H1 (cell line): ENCODE measurements around the gene TEDC1. TPM values are rescaled to one million over a fixed set of nuclear protein-coding genes. Genes with fewer than 3 reads are reported as not detected.

Source experiments
- CTCF ChIA-PET: fragments of 300-600 bp; sonication (Branson Sonifier 250); formaldehyde crosslinking; loops from one replicate; lab custom pipeline; 2021; ENCODE audit not compliant: partially characterized antibody; lab: Charles Lee
- POLR2A ChIA-PET: fragments of 300-600 bp; sonication (Branson Sonifier 250); formaldehyde crosslinking; loops from one replicate; lab custom pipeline; 2021; ENCODE audit warnings: inconsistent platforms; ENCODE audit not compliant: partially characterized antibody; lab: Charles Lee
- DNase-seq, 2 experiments: peaks; one replicate each; pipeline versions ENCODE4 v3.0.0 to v3.0.0-alpha.2; 2010 to 2022; ENCODE audit warnings: low spot score in 2 of 2, low read depth in 1 of 2, mixed read lengths in 1 of 2
- FAIRE-seq: peaks from 2 replicates; lab custom pipeline; 2011; peaks lifted over from hg19 to GRCh38; lab: Jason Lieb, UNC
- H2AFZ ChIP-seq: 2 replicates; pipeline ENCODE4 v1.8.1; 2012; ENCODE audit warnings: low read length, inconsistent platforms
- H2AK5ac ChIP-seq: 2 replicates; pipeline ENCODE4 v1.6.1; 2013; ENCODE audit warnings: low read depth, low read length
- H2BK120ac ChIP-seq: replicated peaks from 2 replicates; pipeline ENCODE3; 2013; ENCODE audit warnings: low read depth, low read length, inconsistent platforms
- H2BK12ac ChIP-seq: 2 replicates; pipeline ENCODE4 v1.6.1; 2013; ENCODE audit warnings: low read depth, low read length
- H2BK15ac ChIP-seq: 2 replicates; pipeline ENCODE4 v1.6.1; 2013; ENCODE audit warnings: low read length
- H2BK20ac ChIP-seq: 2 replicates; pipeline ENCODE4 v1.6.1; 2013; ENCODE audit warnings: low read length
- H2BK5ac ChIP-seq: 2 replicates; pipeline ENCODE4 v1.6.1; 2013; ENCODE audit warnings: low read depth, low read length
- H3K14ac ChIP-seq: 2 replicates; pipeline ENCODE4 v1.6.1; 2013; ENCODE audit warnings: inconsistent platforms; ENCODE audit not compliant: insufficient read length
- H3K18ac ChIP-seq: 2 replicates; pipeline ENCODE4 v1.6.1; 2013; ENCODE audit warnings: low read length; ENCODE audit errors: extremely low read depth
- H3K23ac ChIP-seq: 2 replicates; pipeline ENCODE4 v1.6.1; 2013; ENCODE audit warnings: inconsistent platforms; ENCODE audit not compliant: insufficient read length
- H3K23me2 ChIP-seq: 2 replicates; pipeline ENCODE4 v1.6.1; 2013; ENCODE audit warnings: low read depth, low read length
- H3K27ac ChIP-seq: 2 replicates; pipeline ENCODE4 v1.6.1; 2011; ENCODE audit warnings: low read depth, low read length, inconsistent platforms
- H3K27me3 ChIP-seq, 4 experiments: replicated peaks in 1 of 4; 1 replicate in 1 of 4; 2 replicates in 3 of 4; pipeline versions ENCODE4 v1.6.1 to v1.8.1; 2011 to 2013; ENCODE audit warnings: low read length in 3 of 4, mild to moderate bottlenecking in 3 of 4, inconsistent platforms in 2 of 4, mixed read lengths in 2 of 4, moderate library complexity in 1 of 4; ENCODE audit not compliant: control insufficient read depth in 3 of 4, insufficient read depth in 3 of 4; ENCODE audit errors: extremely low read depth in 1 of 4
- H3K36me3 ChIP-seq, 4 experiments: 2 replicates each; pipeline versions ENCODE4 v1.6.1 to v1.8.1; 2011 to 2013; ENCODE audit warnings: mild to moderate bottlenecking in 4 of 4, low read length in 3 of 4, moderate library complexity in 2 of 4, control low read depth in 1 of 4, inconsistent platforms in 1 of 4; ENCODE audit not compliant: insufficient read depth in 4 of 4, control insufficient read depth in 2 of 4
- H3K4ac ChIP-seq: replicated peaks from 2 replicates; pipeline ENCODE3; 2013; ENCODE audit warnings: low read length, low read depth, mixed read lengths, inconsistent platforms; ENCODE audit not compliant: insufficient read length
- H3K4me1 ChIP-seq, 4 experiments: replicated peaks in 1 of 4; 1 replicate in 1 of 4; 2 replicates in 3 of 4; pipeline versions ENCODE4 v1.6.1 to v1.8.1; 2011 to 2013; ENCODE audit warnings: low read length in 3 of 4, inconsistent platforms in 2 of 4, mixed read lengths in 1 of 4; ENCODE audit not compliant: insufficient read depth in 4 of 4, control insufficient read depth in 3 of 4
- H3K4me2 ChIP-seq, 2 experiments: 2 replicates each; pipeline versions ENCODE4 v1.6.1 to v1.8.1; 2011 to 2013; ENCODE audit warnings: low read depth in 2 of 2, low read length in 2 of 2, control low read depth in 1 of 2, inconsistent platforms in 1 of 2, mild to moderate bottlenecking in 1 of 2; ENCODE audit not compliant: insufficient read depth in 1 of 2
- H3K4me3 ChIP-seq, 4 experiments: fragments of 200-600, 300-600 bp in 1 of 4; sonication (generic), shearing (Covaris generic), sonication (Bioruptor Twin) in 1 of 4; 2 replicates each; pipeline versions ENCODE4 v1.5.1 to v1.8.1; 2011 to 2016; ENCODE audit warnings: low read length in 4 of 4, low read depth in 3 of 4, control low read depth in 2 of 4, inconsistent platforms in 2 of 4, mild to moderate bottlenecking in 2 of 4, mixed read lengths in 1 of 4, moderate library complexity in 1 of 4; ENCODE audit not compliant: insufficient read depth in 2 of 4; ENCODE audit errors: extremely low read depth in 1 of 4
- H3K56ac ChIP-seq: replicated peaks from 2 replicates; pipeline ENCODE3; 2013; ENCODE audit warnings: low read depth, mild to moderate bottlenecking, mixed read lengths, low read length, inconsistent platforms; ENCODE audit not compliant: insufficient read length
- H3K79me1 ChIP-seq: 2 replicates; pipeline ENCODE4 v1.6.1; 2013; ENCODE audit warnings: low read depth, low read length, control low read depth
- H3K79me2 ChIP-seq, 2 experiments: 2 replicates each; pipeline versions ENCODE4 v1.6.1 to v1.8.1; 2012 to 2013; ENCODE audit warnings: low read length in 2 of 2, mild to moderate bottlenecking in 2 of 2, inconsistent platforms in 1 of 2; ENCODE audit not compliant: insufficient read depth in 2 of 2, control insufficient read depth in 1 of 2
- H3K9ac ChIP-seq, 4 experiments: replicated peaks in 1 of 4; 1 replicate in 1 of 4; 2 replicates in 3 of 4; pipeline versions ENCODE4 v1.6.1 to v1.8.1; 2011 to 2013; ENCODE audit warnings: low read depth in 3 of 4, low read length in 3 of 4, control low read depth in 2 of 4, mild to moderate bottlenecking in 2 of 4, moderate library complexity in 2 of 4, inconsistent platforms in 1 of 4; ENCODE audit errors: extremely low read depth in 1 of 4
- H3K9me3 ChIP-seq, 2 experiments: 2 replicates each; pipeline versions ENCODE4 v1.6.1 to v1.8.1; 2012 to 2013; ENCODE audit warnings: mild to moderate bottlenecking in 2 of 2, moderate library complexity in 2 of 2, control low read depth in 1 of 2, inconsistent platforms in 1 of 2, low read depth in 1 of 2, low read length in 1 of 2, mixed read lengths in 1 of 2; ENCODE audit not compliant: insufficient read depth in 2 of 2
- H4K20me1 ChIP-seq, 2 experiments: replicated peaks in 1 of 2; 2 replicates each; pipeline versions ENCODE3 to v1.8.1; 2011 to 2013; ENCODE audit warnings: inconsistent platforms in 2 of 2, low read length in 2 of 2, mild to moderate bottlenecking in 1 of 2; ENCODE audit not compliant: insufficient read depth in 2 of 2, control insufficient read depth in 1 of 2
- H4K5ac ChIP-seq: 2 replicates; pipeline ENCODE4 v1.6.1; 2013; ENCODE audit warnings: low read length, low read depth, mixed read lengths, inconsistent platforms; ENCODE audit not compliant: insufficient read length
- H4K8ac ChIP-seq: 2 replicates; pipeline ENCODE4 v1.8.0; 2013; ENCODE audit warnings: mild to moderate bottlenecking, moderate library complexity, low read length, inconsistent platforms; ENCODE audit not compliant: insufficient read depth; ENCODE audit errors: extremely low read depth
- H4K91ac ChIP-seq: replicated peaks from 2 replicates; pipeline ENCODE3; 2013; ENCODE audit warnings: low read length, mixed read lengths, inconsistent platforms; ENCODE audit not compliant: insufficient read length
- HDAC6 ChIP-seq: IDR thresholded peaks from one replicate; pipeline ENCODE4 v1.7.1; 2012; ENCODE audit warnings: low read depth, mild to moderate bottlenecking, inconsistent platforms, low read length, moderate library complexity
- RAD21 ChIP-seq, 2 experiments: IDR thresholded peaks in 1 of 2; conservative IDR thresholded peaks in 1 of 2; 2 replicates each; pipeline ENCODE4 v1.6.1; 2011; ENCODE audit warnings: low read depth in 2 of 2, low read length in 2 of 2, improper control_type of control experiment in 1 of 2, inconsistent platforms in 1 of 2, mild to moderate bottlenecking in 1 of 2, moderate library complexity in 1 of 2
- SIN3A ChIP-seq, 2 experiments: IDR thresholded peaks in 1 of 2; conservative IDR thresholded peaks in 1 of 2; 2 replicates each; pipeline ENCODE4 v1.6.1; 2011 to 2012; ENCODE audit warnings: low read length in 2 of 2, improper control_type of control experiment in 1 of 2, low read depth in 1 of 2, mild to moderate bottlenecking in 1 of 2
- TBP ChIP-seq: IDR thresholded peaks from 2 replicates; pipeline ENCODE4 v1.6.1; 2011; ENCODE audit warnings: low read depth, low read length, improper control_type of control experiment
- TCF12 ChIP-seq: IDR thresholded peaks from 2 replicates; pipeline ENCODE4 v1.6.1; 2011; ENCODE audit warnings: low read depth, mild to moderate bottlenecking, low read length
- USF2 ChIP-seq: IDR thresholded peaks from 2 replicates; pipeline ENCODE4 v1.6.1; 2011; ENCODE audit warnings: low read length, improper control_type of control experiment
- WGBS, 2 experiments: shearing (Covaris generic) in 1 of 2; methylation state at CpG; one replicate each; pipeline versions ENCODE4 v1.1.6 to v1.1.7; 2013 to 2015; ENCODE audit warnings: low lambda C conversion rate in 2 of 2, mixed read lengths in 2 of 2, inconsistent platforms in 1 of 2, low coverage in 1 of 2, missing lambda C conversion rate in 1 of 2; ENCODE audit not compliant: insufficient replicate concordance in 2 of 2, insufficient coverage in 1 of 2, insufficient read length in 1 of 2; ENCODE audit errors: extremely low coverage in 1 of 2, missing lambda C conversion rate in 1 of 2; 5-methylcytosine and 5-hydroxymethylcytosine counted together
- polyA plus RNA-seq, 7 experiments: library from polyadenylated mRNA; depleted of rRNA in 3 of 7; stranded (reverse) in 5 of 7; unstranded in 2 of 7; fragments of >200 nt in 5 of 7; fragments of 200-250 nt in 2 of 7; gene quantifications; 1 replicate in 5 of 7; 2 replicates in 1 of 7; 4 replicates in 1 of 7; pipeline versions ENCODE4 v1.2.1 to v1.2.3, GENCODE V29; 2011 to 2013; ENCODE audit warnings: missing spikeins in 2 of 7, mixed read lengths in 2 of 7
- total RNA-seq: library from RNA; stranded (reverse); fragmentation: NEBNext Ultra II Directional; extraction: Animal tissue kit (Norgen Biotek cat#: 25700); gene quantifications from 2 replicates; pipeline ENCODE4 v1.2.1, GENCODE V29; 2021

Gene TEDC1
- total and polyA plus RNA-seq, 2 of the 8 experiments (the other 6 are each of a cell fraction or from before 2014, with no cell fraction given) = 5.6 to 14.8 TPM

GRCh38 chr14:105450123-105450505 is 40.9 kb upstream of the TEDC1 start:
- no peak overlapping the region for H3K9ac ChIP-seq
- no peaks in the 10 kb centered on the region for H3K4me1 ChIP-seq
- H2BK5ac ChIP-seq = no peak overlapping the region
- no peaks in the 10 kb centered on the region for H3K27me3 ChIP-seq
- WGBS, 2 experiments = 88% methylated on average over 18 of the region's 22 CpGs; no CpG with 5 or more reads in 1 of the 2 experiments
- H4K5ac ChIP-seq = no peak overlapping the region
- FAIRE-seq (no peak), DNase-seq (no peak)
- peaks cover 11 to 19% of the 10 kb centered on the region in 2 experiments for H4K20me1 ChIP-seq
- H3K9me3 ChIP-seq = no peaks in the 10 kb centered on the region
- H2BK15ac ChIP-seq = no peak overlapping the region
- no peak overlapping the region for H2BK12ac ChIP-seq
- H2BK120ac ChIP-seq = no peak overlapping the region
- no peak overlapping the region for H3K23ac ChIP-seq
- no peak overlapping the region for H3K4me3 ChIP-seq
- H3K4me2 ChIP-seq = no peak overlapping the region
- peak overlapping the region; percentile 68; the same call in 1 of the 2 replicates for H4K8ac ChIP-seq
- no peak overlapping the region for H3K14ac ChIP-seq
- peaks cover 0 to 2% of the 10 kb centered on the region in 2 experiments; a peak in 1 of 4 replicates for H3K79me2 ChIP-seq
- CTCF ChIA-PET = interaction anchor here (0.6 to 2.5 kb wide), 5 partner anchors 12 to 57 kb away, joined by 3 to 11 read pairs (median 4); no protein-coding TSS in a partner anchor
- TF ChIP-seq TBP (no peak), TCF12 (no peak), RAD21 (IDR thresholded peaks at IDR 0.05 in 1 of 2, conservative IDR thresholded peaks at IDR 0.05 in 1 of 2; ENCODE audit: low read depth in 2 of 2, low read length in 2 of 2) (no peak), USF2 (no peak), SIN3A (conservative IDR thresholded peaks at IDR 0.05 in 1 of 2, IDR thresholded peaks at IDR 0.05 in 1 of 2; ENCODE audit: low read depth in 1 of 2, low read length in 2 of 2) (no peak), HDAC6 (no peak)
- H4K91ac ChIP-seq = no peak overlapping the region
- no peak overlapping the region for H3K27ac ChIP-seq
- H3K23me2 ChIP-seq = no peaks in the 10 kb centered on the region
- no peak overlapping the region for H3K56ac ChIP-seq
- H2AK5ac ChIP-seq = no peak overlapping the region
- peaks cover 4% of the 10 kb centered on the region; the same call in 1 of the 2 replicates for H3K79me1 ChIP-seq
- no peak overlapping the region for H3K4ac ChIP-seq
- H2BK20ac ChIP-seq = no peak overlapping the region
- no peak overlapping the region for H2AFZ ChIP-seq
- no peak overlapping the region for H3K18ac ChIP-seq
- peaks cover 17 to 53% (median 31%) of the 10 kb centered on the region in 4 experiments for H3K36me3 ChIP-seq
- POLR2A ChIA-PET = interaction anchor here (0.6 kb wide), 1 partner anchor 52 kb away, joined by 3 read pairs; no protein-coding TSS in a partner anchor
